Measurements from ENCODE around the gene ZNF385C.

Gene ZNF385C

GRCh38 chr17:42049834-42050392 lies 48.4 kb downstream of the ZNF385C start:
- peak overlapping the region; percentile 48 for H3K4me3 ChIP-seq (replicated peaks; ENCODE audit: low read depth, low read length)
- no peak for DNase-seq (ENCODE audit: extremely low read depth, low read depth)
- TF ChIP-seq CTCF (IDR thresholded peaks at IDR 0.05; ENCODE audit: low read depth, low read length, missing control alignments) = no peak

- TF ChIP-seq CTCF (IDR thresholded peaks at IDR 0.05; ENCODE audit: low read depth, low read length, missing control alignments) = no peak
- DNase-seq (ENCODE audit: extremely low read depth, low read depth) = no peak
- H3K4me3 ChIP-seq (replicated peaks; ENCODE audit: low read depth, low read length) = no peak overlapping the region
Observed at GRCh38 chr17:42047343-42047742, 50.9 kb downstream of the ZNF385C start.

GRCh38 chr17:42045719-42046118 lies 52.6 kb downstream of the ZNF385C start:
- no peak overlapping the region for H3K4me3 ChIP-seq (replicated peaks; ENCODE audit: low read depth, low read length)
- DNase-seq (ENCODE audit: extremely low read depth, low read depth) = no peak
- TF ChIP-seq CTCF (IDR thresholded peaks at IDR 0.05; ENCODE audit: low read depth, low read length, missing control alignments) = no peak

- H3K4me3 ChIP-seq (replicated peaks; ENCODE audit: low read depth, low read length) = no peak overlapping the region
- no peak for DNase-seq (ENCODE audit: extremely low read depth, low read depth)
- TF ChIP-seq CTCF (IDR thresholded peaks at IDR 0.05; ENCODE audit: low read depth, low read length, missing control alignments) = no peak
Observed at GRCh38 chr17:42042598-42043319, 55.5 kb downstream of the ZNF385C start.

GRCh38 chr17:42041619-42042018 lies 56.7 kb downstream of the ZNF385C start:
- TF ChIP-seq CTCF (IDR thresholded peaks at IDR 0.05; ENCODE audit: low read depth, low read length, missing control alignments) = no peak
- DNase-seq (ENCODE audit: extremely low read depth, low read depth) = no peak
- no peak overlapping the region for H3K4me3 ChIP-seq (replicated peaks; ENCODE audit: low read depth, low read length)

GRCh38 chr17:42040818-42041217 lies 57.5 kb downstream of the ZNF385C start:
- no peak overlapping the region for H3K4me3 ChIP-seq (replicated peaks; ENCODE audit: low read depth, low read length)
- no peak for DNase-seq (ENCODE audit: extremely low read depth, low read depth)
- no peak for TF ChIP-seq CTCF (IDR thresholded peaks at IDR 0.05; ENCODE audit: low read depth, low read length, missing control alignments)
